ENCODE measurements around the gene BMP5.

BMP5 gene

DNA sequence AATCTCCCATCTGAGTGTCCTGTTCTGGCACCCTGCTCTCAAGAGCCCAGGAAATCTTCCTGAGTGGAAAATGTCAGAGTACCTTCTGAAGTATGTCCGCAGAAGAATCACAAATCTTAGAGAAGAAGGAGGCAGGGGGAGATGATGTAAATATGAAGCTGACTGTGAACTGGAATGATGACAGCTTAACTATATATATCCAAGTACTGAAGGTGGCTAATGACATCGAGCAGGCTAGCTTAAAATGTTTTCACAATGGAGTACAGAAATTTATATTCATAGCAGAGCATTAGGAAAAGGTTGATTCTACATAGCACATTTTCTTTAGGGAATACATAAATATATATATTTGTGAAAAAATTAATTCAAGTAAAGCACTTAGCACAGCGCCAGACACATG, 64.3 kb downstream of the BMP5 start:
- no peak for DNase-seq (ENCODE audit: low read depth)

- DNase-seq (ENCODE audit: low read depth): no peak
Measured at GRCh38 chr6:55802259-55802658, 73.1 kb downstream of the BMP5 start.

DNA sequence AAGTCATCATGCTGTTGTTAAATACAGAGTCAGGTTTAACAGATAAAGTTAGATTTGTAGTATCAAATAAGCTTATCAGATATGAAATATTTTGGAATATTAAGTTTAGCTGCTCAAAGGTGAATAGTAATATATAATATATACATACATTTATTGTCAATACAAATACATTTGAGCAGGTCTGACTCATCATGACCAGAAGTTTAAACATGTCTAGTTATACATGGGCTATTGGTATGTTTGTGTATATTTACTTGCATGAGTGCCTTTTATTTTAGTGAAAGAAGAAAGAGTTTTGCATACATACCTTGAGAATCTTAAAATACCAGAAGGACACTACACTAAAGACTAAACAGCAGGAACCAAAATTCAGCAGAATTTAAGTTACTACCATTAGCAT, 76.8 kb downstream of the BMP5 start:
- DNase-seq (ENCODE audit: low read depth): no peak

DNA sequence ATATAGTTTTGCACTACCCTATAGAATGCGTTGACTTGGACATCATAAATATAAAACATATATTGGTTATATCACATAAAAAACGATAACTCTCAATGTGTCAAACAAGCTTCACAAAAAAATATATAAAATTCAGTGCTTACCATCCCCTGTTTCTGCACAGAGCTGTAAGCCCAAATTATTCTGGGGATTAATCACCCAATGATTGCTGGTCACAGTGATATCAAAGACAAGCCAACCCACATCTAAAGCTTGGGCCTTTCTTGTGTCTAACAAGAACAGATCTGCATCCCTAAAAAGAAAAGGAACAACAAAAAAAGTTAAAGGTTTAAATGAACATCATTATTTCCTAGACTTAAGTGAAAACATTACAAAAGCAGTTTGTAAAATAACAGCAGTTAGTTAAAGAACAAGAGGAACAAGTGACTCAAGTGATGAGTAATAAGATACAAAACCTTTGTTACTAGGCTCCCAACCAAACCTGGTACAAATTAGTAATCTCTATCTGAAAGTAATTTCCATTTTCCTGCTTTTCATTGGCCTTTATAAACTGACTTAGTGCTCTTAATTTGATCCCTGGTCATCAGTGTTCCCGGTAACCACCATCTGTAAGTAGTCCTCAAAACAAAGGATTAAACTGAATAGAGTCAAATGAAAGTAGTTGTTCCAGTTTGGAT, 81.1 kb downstream of the BMP5 start:
- DNase-seq (ENCODE audit: low read depth): no peak

- DNase-seq (ENCODE audit: low read depth): no peak
Measured at GRCh38 chr6:55785273-55785672, 90.1 kb downstream of the BMP5 start.

GRCh38 chr6:55782275-55782674, 93.1 kb downstream of the BMP5 start:
- DNase-seq (ENCODE audit: low read depth): no peak

- DNase-seq (ENCODE audit: low read depth): no peak
Measured at GRCh38 chr6:55778705-55779104, 96.7 kb downstream of the BMP5 start.

GRCh38 chr6:55777469-55777868, 97.9 kb downstream of the BMP5 start:
- no peak for DNase-seq (ENCODE audit: low read depth)

GRCh38 chr6:55776113-55776512, 99.3 kb downstream of the BMP5 start:
- no peak for DNase-seq (ENCODE audit: low read depth)

DNA sequence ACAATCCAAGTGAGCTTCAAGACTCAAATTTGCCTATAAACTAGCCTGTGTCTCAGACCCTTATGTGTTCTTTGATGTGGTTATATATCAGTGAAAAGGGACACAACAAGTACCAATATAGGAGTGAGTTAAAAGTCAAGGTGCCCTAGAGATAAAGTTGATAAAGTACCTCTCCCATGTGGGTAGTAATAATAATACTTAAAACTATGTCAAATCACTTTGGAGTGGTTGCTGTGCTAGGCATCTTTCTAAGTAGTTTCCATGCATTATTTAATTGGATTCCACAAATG, 100.4 kb downstream of the BMP5 start:
- DNase-seq (ENCODE audit: low read depth): no peak

GRCh38 chr6:55774286-55775028, 100.9 kb downstream of the BMP5 start:
- DNase-seq (ENCODE audit: low read depth): no peak

GRCh38 chr6:55773620-55774216, 101.7 kb downstream of the BMP5 start:
- DNase-seq (ENCODE audit: low read depth): no peak

- no peak for DNase-seq (ENCODE audit: low read depth)
Measured at GRCh38 chr6:55772730-55773129, 102.7 kb downstream of the BMP5 start.

- no peak for DNase-seq (ENCODE audit: low read depth)
Measured at GRCh38 chr6:55759536-55759935, 115.9 kb downstream of the BMP5 start.

GRCh38 chr6:55758156-55758937, 117.0 kb downstream of the BMP5 start:
- DNase-seq (ENCODE audit: low read depth): no peak

GRCh38 chr6:55756531-55757031, 118.8 kb downstream of the BMP5 start:
- DNase-seq (ENCODE audit: low read depth): no peak

GRCh38 chr6:55748880-55749279, 126.5 kb downstream of the BMP5 start:
- DNase-seq (ENCODE audit: low read depth): no peak

- no peak for DNase-seq (ENCODE audit: low read depth)
Measured at GRCh38 chr6:55746473-55746872, 128.9 kb downstream of the BMP5 start.

- DNase-seq (ENCODE audit: low read depth): no peak
Measured at GRCh38 chr6:55734256-55734655, 141.1 kb downstream of the BMP5 start.

DNA sequence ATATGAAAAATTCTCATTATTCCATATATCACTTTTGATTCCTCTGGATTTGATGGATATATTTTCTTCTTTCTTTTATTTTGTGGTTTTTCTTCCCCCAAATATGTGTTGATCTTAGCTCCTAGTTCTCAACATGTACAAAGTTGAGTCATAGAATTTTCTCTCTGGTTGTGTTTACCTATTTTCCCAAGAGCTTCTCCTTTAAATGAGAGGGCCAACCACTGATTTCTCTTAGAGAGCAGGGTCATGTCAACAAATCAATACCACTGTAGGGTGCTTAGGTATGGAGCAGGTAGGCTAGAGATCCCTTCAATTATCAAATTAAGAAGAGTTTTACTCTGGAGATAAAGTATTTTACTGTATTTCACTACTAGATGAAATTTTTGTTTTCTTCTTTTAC, 145.7 kb downstream of the BMP5 start:
- no peak for DNase-seq (ENCODE audit: low read depth)

DNA sequence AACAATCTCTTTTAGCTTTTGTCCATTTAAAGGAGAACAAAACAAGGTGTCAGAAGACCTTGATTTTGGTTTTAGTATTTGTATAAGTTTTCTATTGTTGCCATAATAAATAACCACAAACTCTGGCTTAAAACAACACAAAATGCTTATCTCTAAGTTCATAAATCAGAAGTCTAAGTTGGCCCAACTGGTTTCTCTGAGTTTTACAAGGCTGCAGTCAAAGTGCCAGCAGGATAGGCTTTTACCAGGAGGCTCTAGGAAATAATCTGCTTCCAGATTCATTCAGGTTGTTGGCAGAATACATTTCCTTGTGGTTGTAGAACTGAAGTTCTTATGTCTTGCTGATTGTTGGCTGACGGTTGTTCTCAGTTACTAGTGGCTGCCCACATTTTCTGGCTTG, 149.2 kb downstream of the BMP5 start:
- no peak for DNase-seq (ENCODE audit: low read depth)

- DNase-seq (ENCODE audit: low read depth): no peak
Measured at GRCh38 chr6:55714831-55715230, 160.6 kb downstream of the BMP5 start.

GRCh38 chr6:55713436-55713835, 162.0 kb downstream of the BMP5 start:
- DNase-seq (ENCODE audit: low read depth): no peak
